Measurements from ENCODE around the gene ZCCHC24. TPM values are rescaled to one million over a fixed set of nuclear protein-coding genes. Genes with fewer than 3 reads are reported as not detected.

ZCCHC24 gene
- total and polyA plus RNA-seq, 2 of the 8 experiments (the other 6 are each of a cell fraction or from before 2014, with no cell fraction given) = 3.9 to 6.9 TPM

- Histone ChIP-seq H3K36me3 (ENCODE audit: control insufficient read depth in 2 of 4, insufficient read depth in 4 of 4, low read length in 3 of 4) (no peaks in the 10 kb centered on the region), H2AK5ac (ENCODE audit: low read depth, low read length) (no peak overlapping the region), H3K4me2 (ENCODE audit: insufficient read depth in 1 of 2, low read depth in 2 of 2, low read length in 2 of 2) (no peak overlapping the region), H3K9me3 (ENCODE audit: insufficient read depth in 2 of 2, low read depth in 1 of 2, low read length in 1 of 2) (no peaks in the 10 kb centered on the region), H4K91ac (replicated peaks; ENCODE audit: insufficient read length, low read length) (no peak overlapping the region), H2BK12ac (ENCODE audit: low read depth, low read length) (no peak overlapping the region), H3K4me3 (ENCODE audit: extremely low read depth in 1 of 4, insufficient read depth in 2 of 4, low read depth in 3 of 4, low read length in 4 of 4) (no peak overlapping the region), H3K14ac (ENCODE audit: insufficient read length) (no peak overlapping the region), H3K9ac (replicated peaks in 1 of 4; ENCODE audit: extremely low read depth in 1 of 4, low read depth in 3 of 4, low read length in 3 of 4) (no peak overlapping the region), H3K27ac (ENCODE audit: low read depth, low read length) (no peak overlapping the region), H3K23me2 (ENCODE audit: low read depth, low read length) (no peaks in the 10 kb centered on the region; the same call in 1 of the 2 replicates), H4K8ac (ENCODE audit: extremely low read depth, insufficient read depth, low read length) (no peak overlapping the region), H2BK5ac (ENCODE audit: low read depth, low read length) (no peak overlapping the region), H4K5ac (ENCODE audit: insufficient read length, low read depth, low read length) (no peak overlapping the region), H3K4ac (replicated peaks; ENCODE audit: insufficient read length, low read depth, low read length) (no peak overlapping the region), H3K56ac (replicated peaks; ENCODE audit: insufficient read length, low read depth, low read length) (no peak overlapping the region), H3K4me1 (replicated peaks in 1 of 4; ENCODE audit: control insufficient read depth in 3 of 4, insufficient read depth in 4 of 4, low read length in 3 of 4) (peaks cover 0 to 2% (median 0%) of the 10 kb centered on the region in 4 experiments; a peak in 2 of 7 replicates), H2BK15ac (ENCODE audit: low read length) (no peak overlapping the region), H2BK120ac (replicated peaks; ENCODE audit: low read depth, low read length) (no peak overlapping the region), H2AFZ (ENCODE audit: low read length) (no peak overlapping the region), H3K23ac (ENCODE audit: insufficient read length) (no peak overlapping the region), H3K79me1 (ENCODE audit: low read depth, low read length) (no peaks in the 10 kb centered on the region), H3K18ac (ENCODE audit: extremely low read depth, low read length) (no peak overlapping the region), H3K79me2 (ENCODE audit: control insufficient read depth in 1 of 2, insufficient read depth in 2 of 2, low read length in 2 of 2) (no peaks in the 10 kb centered on the region), H4K20me1 (replicated peaks in 1 of 2; ENCODE audit: control insufficient read depth in 1 of 2, insufficient read depth in 2 of 2, low read length in 2 of 2) (no peaks in the 10 kb centered on the region), H3K27me3 (replicated peaks in 1 of 4; ENCODE audit: control insufficient read depth in 3 of 4, extremely low read depth in 1 of 4, insufficient read depth in 3 of 4, low read length in 3 of 4) (no peaks in the 10 kb centered on the region; a peak in 1 of 7 replicates), H2BK20ac (ENCODE audit: low read length) (no peak overlapping the region)
- POLR2A ChIA-PET (ENCODE audit: partially characterized antibody) = interaction anchor here (1.4 to 1.5 kb wide), 2 partner anchors 9 to 49 kb away, joined by 3 read pairs; no protein-coding TSS in a partner anchor
- no peak for DNase-seq (ENCODE audit: low read depth in 1 of 2, low spot score in 2 of 2)
- FAIRE-seq = no peak
- TF ChIP-seq MAFK (IDR thresholded peaks at IDR 0.05; ENCODE audit: low read depth, low read length) (no peak), POU5F1 (IDR thresholded peaks at IDR 0.05; ENCODE audit: low read depth, low read length) (no peak), POLR2AphosphoS5 (IDR thresholded peaks at IDR 0.05; ENCODE audit: low read depth, low read length) (no peak), ZNF274 (IDR thresholded peaks at IDR 0.05; ENCODE audit: borderline replicate concordance, extremely low read depth, low read length) (no peak), TBP (IDR thresholded peaks at IDR 0.05; ENCODE audit: low read depth, low read length) (no peak), HDAC6 (IDR thresholded peaks at IDR 0.05; ENCODE audit: low read depth, low read length) (no peak), RNF2 (IDR thresholded peaks at IDR 0.05; ENCODE audit: borderline replicate concordance, low read depth, low read length, missing control alignments, poor library complexity, severe bottlenecking) (no peak), MAX (IDR thresholded peaks at IDR 0.05) (no peak), CEBPB (IDR thresholded peaks at IDR 0.05; ENCODE audit: low read depth, low read length) (no peak), CREB1 (IDR thresholded peaks at IDR 0.05) (no peak), SRF (IDR thresholded peaks at IDR 0.05; ENCODE audit: low read depth, low read length) (no peak), TAF1 (IDR thresholded peaks at IDR 0.05; ENCODE audit: low read depth, low read length) (no peak), BCL11A (IDR thresholded peaks at IDR 0.05; ENCODE audit: low read depth in 2 of 2, low read length in 2 of 2) (no peak), SP4 (IDR thresholded peaks at IDR 0.05; ENCODE audit: low read length) (no peak)
- CTCF ChIA-PET (ENCODE audit: partially characterized antibody) = interaction anchor here (0.7 to 5.9 kb wide), 13 partner anchors 9 to 111 kb away, joined by 3 to 65 read pairs (median 5); no protein-coding TSS in a partner anchor
- 87% methylated on average over 2 of the region's 2 CpGs; no CpG with 5 or more reads in 1 of the 2 experiments for WGBS, 2 experiments (ENCODE audit: extremely low coverage in 1 of 2, insufficient coverage in 1 of 2, insufficient read length in 1 of 2, insufficient replicate concordance in 2 of 2, low coverage in 1 of 2, low lambda C conversion rate in 2 of 2, missing lambda C conversion rate in 1 of 2)
Measured at GRCh38 chr10:79390057-79390456, 55.4 kb downstream of the ZCCHC24 start.
